ENCODE results near the gene ATR.
"Not testable (repeated sequence)": the region's sequence is repeated elsewhere in the genome, so short reads cannot be mapped to it uniquely, and the experiment has no call there.

The ATR gene

GRCh38 chr3:142447301-142447851, 131.2 kb downstream of the ATR start:
- DNase-seq: peak; percentile 53

DNA sequence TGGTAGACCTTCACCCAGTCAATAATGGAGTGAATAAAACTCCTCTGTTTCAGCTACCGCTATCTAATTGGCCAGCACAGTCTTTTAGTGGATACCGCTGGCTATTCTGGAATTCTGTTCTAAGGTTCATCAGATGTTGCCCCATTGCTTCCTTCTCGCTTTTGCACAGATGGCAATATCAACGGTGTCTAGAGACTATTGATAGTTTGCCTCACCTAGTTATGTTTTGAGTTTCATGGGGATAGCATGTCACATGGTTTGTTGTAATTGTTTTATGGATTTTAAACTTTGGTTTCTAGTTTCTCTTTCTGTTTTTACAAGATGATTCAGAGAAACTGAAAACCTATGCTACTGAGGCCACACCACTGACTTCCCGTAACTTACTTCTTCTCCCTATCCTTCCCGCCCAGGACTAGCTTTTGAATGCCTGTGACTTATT, 132.7 kb downstream of the ATR start:
- no peak for DNase-seq

DNA sequence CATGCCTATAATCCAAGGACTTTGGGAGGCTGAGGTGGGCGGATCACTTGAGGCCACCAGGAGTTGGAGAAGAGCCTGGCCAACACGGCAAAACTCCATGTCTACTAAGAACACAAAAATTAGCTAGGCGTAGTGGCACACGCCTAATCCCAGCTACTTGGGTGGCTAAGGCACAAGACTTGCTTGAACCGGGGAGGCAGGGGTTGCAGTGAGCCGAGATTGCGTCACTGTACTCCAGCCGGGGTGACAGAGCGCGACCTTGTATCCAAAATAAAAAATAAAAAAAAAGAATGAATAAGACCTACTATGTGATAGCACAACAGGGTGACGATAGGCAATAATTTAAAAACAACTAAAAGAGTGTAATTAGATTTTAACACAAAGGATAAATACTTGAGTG, 134.2 kb downstream of the ATR start:
- no peak for DNase-seq

- not testable (repeated sequence) for DNase-seq
These were observed 135.5 kb downstream of the ATR start for GRCh38 chr3:142443060-142443459.

DNA sequence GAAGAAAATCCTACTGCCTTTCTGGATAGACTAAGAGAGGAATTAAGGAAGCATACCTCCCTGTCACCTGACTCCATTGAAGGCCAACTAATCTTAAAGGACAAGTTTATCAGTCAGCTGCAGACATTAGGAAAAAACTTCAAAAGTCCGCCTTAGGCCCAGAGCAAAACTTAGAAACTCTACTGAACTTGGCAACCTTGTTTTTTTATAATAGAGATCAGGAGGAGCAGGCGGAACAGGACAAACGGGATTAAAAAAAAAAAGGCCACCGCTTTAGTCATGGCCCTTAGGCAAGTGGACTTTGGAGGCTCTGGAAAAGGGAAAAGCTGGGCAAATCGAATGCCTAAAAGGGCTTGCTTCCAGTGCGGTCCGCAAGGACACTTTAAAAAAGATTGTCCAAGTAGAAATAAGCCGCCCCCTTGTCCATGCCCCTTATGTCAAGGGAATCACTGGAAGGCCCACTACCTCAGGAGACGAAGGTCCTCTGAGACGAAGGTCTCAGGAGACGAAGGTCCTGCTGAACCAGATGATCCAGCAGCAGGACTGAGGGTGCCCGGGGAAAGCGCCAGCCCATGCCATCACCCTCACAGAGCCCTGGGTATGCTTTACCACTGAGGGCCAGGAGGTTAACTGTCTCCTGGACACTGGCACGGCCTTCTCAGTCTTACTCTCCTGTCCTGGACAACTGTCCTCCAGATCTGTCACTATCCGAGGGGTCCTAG, 138.9 kb downstream of the ATR start:
- not testable (repeated sequence) for DNase-seq

- not testable (repeated sequence) for DNase-seq
These were observed 140.4 kb downstream of the ATR start for GRCh38 chr3:142438096-142438495.

- no peak for DNase-seq
These were observed 141.5 kb downstream of the ATR start for GRCh38 chr3:142436951-142437585.

GRCh38 chr3:142434503-142434902, 144.0 kb downstream of the ATR start:
- DNase-seq: no peak

- no peak for DNase-seq
These were observed 145.4 kb downstream of the ATR start for GRCh38 chr3:142433110-142433509.

GRCh38 chr3:142429582-142429981, 149.0 kb downstream of the ATR start:
- DNase-seq: no peak

DNA sequence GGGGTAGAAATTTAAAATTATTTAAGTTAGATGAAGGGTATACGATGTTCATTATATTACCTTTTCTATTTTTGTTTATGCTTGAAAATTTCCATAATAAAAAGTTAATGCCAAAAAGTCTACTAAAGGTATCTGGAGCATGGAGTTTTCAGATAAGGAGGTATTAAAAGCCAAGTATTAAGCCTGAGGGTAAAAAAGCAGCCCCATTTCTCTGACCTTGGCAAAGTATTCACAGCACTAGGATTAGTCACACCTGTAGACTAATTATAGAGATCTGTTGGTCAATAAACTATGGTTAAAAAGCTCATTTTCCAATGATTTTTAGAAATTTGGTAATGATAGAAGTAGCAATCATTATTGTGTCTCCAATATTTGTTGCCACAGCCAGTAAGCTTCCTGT, 153.8 kb downstream of the ATR start:
- no peak for DNase-seq

DNA sequence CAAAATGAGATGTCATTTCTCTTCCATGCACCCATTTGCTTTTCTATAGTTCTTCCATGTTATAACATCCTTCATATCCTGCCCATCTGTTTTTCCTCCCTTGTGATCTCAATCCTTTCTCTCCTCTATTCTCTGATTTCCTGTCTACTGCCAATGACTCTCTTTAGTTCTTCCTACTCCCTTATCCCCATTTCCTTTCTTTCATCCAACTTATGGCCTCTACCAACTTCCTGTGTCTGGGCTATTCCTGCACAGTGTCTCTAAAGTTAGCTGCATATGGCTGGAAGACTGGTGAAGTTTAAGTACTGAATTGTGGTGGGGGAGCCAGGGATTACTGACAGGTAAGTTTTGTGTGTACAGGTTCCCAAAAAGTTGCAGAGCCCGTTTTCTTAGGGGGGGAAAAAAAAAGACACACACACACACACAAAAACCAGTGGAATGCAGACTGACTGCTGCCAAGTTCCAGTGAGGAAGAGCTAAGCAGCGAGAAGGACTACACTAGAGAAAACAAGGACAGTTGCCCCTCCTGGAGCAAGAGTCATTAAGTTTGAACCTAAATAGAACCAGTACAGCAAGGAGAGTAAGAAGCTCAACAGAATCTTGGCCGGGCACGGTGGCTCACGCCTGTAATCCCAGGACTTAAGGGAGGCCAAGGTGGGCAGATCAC, 159.5 kb downstream of the ATR start:
- no peak for DNase-seq

DNA sequence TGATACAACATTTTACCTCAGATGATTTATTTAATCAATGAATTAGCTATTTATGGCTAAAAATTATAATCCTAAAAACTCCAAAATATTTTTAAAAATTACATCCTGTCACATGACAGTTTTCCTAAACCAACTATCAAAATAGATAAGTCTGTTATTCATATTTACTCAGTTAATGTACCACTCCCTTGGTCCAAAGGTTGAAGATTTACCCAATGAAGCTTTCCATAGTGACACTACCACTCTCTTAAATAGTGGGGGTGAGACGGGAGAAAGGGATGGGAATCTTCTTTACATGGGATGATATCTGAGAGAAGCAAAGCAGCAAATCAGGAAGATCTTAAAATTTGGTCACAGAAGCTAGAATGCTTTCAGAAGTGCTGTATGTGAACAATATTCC, 161.2 kb downstream of the ATR start:
- DNase-seq: no peak

- DNase-seq: not testable (repeated sequence)
These were observed 178.0 kb downstream of the ATR start for GRCh38 chr3:142400537-142400936.

Measured in DMS79 treated with DMSO at 0.1 percent for 48 hours (cell line).